Mammary epithelial cell (primary cell): ENCODE data around the gene CORO2B.

ENCODE experiments used
- CTCF ChIP-seq, 2 donors: IDR thresholded peaks in 1 of 2; conservative IDR thresholded peaks in 1 of 2; 2 replicates each; pipeline ENCODE4 v1.5.1; 2011 to 2012; ENCODE audit warnings: inconsistent platforms in 2 of 2, low read length in 2 of 2, mild to moderate bottlenecking in 2 of 2, control low read depth in 1 of 2, low read depth in 1 of 2; ENCODE audit not compliant: insufficient read depth in 1 of 2; ENCODE audit errors: extremely low read depth in 1 of 2
- EZH2 ChIP-seq: IDR thresholded peaks from 2 replicates; pipeline ENCODE4 v1.6.1; 2012; ENCODE audit warnings: low read length, inconsistent platforms, borderline replicate concordance

- TF ChIP-seq CTCF (conservative IDR thresholded peaks at IDR 0.05 in 1 of 2, IDR thresholded peaks at IDR 0.05 in 1 of 2; ENCODE audit: extremely low read depth in 1 of 2, insufficient read depth in 1 of 2, low read depth in 1 of 2, low read length in 2 of 2) (no peak), EZH2 (no peak)
Measured at GRCh38 chr15:68711406-68711805, 132.6 kb downstream of the CORO2B start.
